GM12865 (cell line): ENCODE results near the gene CLEC17A.
A peak's percentile ranks its signal among the peaks of the same experiment; 100 is the strongest.

Source experiments
- DNase-seq: peaks from one replicate; pipeline ENCODE4 v3.0.0; 2010; ENCODE audit warnings: low read depth
- H3K4me3 ChIP-seq: 2 replicates; pipeline ENCODE4 v1.5.1; 2011; ENCODE audit warnings: mild to moderate bottlenecking, low read depth, low read length, control low read depth
- TF ChIP-seq, protein P1 (sequence below): IDR thresholded peaks from 2 replicates; pipeline ENCODE4 v1.5.1; 2011; ENCODE audit warnings: low read length, control low read depth, low read depth, inconsistent platforms; ENCODE audit not compliant: insufficient read depth; ENCODE audit errors: missing control alignments

The CLEC17A gene

DNA sequence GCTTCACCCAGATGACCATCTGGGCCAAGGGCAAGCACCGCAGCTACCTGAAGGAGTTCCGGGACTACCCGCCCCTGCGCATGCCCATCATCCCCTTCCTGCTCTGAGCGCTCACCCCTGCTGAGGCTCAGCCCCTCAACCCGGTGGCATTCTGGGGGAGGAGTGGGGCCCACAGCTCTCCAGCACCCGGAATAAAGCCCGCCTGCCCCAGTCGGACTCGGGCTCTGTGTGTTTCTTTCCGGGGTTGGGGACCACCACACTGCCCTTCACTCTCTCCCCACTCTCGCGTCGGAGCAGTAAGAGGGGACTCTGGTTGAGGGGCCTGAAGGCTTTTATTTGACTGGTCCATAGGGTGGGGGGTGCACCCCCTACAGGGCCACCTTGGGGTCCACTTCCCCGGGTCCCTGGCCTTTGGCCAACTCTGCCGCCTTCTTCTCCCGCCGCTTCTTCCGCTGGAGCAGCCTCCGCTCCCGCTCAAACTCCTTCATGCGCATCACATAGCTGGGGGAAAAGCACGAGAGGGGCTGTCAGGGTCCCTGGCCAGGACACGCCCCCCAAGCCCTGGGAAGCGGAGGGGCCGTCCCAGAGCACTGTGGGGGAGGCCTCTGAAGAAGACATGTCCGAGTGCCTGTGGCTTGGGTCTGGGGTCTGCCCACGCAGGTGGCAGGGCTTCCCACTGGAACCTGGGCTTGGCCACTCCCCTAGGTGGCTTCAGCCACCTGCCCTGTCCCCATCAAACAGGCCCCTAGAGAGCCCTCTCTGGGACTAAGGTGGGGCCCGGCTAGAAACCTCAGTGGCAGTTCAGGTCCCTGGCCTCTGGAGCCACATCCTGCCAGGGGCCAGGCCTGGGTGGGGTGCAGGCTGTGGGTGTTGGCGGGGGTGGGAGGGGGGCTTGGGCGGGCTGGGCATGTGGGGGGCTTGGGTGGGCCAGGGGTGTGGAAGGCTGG lies 16.8 kb upstream of the CLEC17A start:
- TF ChIP-seq, protein P1, sequence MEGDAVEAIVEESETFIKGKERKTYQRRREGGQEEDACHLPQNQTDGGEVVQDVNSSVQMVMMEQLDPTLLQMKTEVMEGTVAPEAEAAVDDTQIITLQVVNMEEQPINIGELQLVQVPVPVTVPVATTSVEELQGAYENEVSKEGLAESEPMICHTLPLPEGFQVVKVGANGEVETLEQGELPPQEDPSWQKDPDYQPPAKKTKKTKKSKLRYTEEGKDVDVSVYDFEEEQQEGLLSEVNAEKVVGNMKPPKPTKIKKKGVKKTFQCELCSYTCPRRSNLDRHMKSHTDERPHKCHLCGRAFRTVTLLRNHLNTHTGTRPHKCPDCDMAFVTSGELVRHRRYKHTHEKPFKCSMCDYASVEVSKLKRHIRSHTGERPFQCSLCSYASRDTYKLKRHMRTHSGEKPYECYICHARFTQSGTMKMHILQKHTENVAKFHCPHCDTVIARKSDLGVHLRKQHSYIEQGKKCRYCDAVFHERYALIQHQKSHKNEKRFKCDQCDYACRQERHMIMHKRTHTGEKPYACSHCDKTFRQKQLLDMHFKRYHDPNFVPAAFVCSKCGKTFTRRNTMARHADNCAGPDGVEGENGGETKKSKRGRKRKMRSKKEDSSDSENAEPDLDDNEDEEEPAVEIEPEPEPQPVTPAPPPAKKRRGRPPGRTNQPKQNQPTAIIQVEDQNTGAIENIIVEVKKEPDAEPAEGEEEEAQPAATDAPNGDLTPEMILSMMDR: no peak
- DNase-seq: no peak
- H3K4me3 ChIP-seq: no peak overlapping the region

DNA sequence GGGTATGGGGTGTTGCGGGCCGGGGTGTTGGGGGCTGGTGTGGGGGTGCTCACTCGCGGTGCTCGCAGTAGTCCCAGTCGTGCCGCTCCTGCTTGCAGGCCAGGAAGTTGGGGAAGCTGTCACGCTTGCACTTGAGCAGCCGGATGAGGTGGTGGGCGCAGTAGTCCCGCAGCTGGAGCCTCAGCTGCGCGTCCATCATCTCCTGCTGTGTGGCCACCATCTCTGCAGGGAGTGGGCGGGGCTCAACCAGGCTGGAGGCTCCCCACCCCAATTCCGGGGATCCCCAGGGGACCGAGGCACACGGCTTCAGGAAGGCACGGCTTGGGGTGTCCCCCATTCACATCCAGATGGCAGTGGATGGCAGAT lies 16.2 kb upstream of the CLEC17A start:
- no peak overlapping the region for H3K4me3 ChIP-seq
- TF ChIP-seq, protein P1: no peak
- DNase-seq: no peak

DNA sequence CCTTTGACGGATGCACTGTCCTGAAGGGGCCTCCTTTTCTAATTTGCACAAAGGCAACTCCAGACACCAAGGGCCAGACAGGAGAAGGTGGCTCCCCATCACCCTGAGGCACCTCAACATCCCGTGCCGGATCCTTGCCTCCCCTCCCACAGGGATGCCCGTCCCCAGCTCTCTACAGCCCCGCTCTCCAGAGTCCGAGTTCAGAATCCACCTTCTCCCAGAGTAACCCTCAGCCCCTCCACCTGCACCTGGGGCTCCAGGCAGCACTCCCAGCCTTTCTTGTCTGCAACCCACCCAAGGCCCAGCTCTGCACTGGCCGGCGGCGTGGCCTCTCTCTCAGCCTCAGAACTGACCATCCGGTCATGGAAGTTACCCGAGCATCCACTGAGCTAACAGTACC lies 15.8 kb upstream of the CLEC17A start:
- no peak overlapping the region for H3K4me3 ChIP-seq
- TF ChIP-seq, protein P1: no peak
- no peak for DNase-seq

DNA sequence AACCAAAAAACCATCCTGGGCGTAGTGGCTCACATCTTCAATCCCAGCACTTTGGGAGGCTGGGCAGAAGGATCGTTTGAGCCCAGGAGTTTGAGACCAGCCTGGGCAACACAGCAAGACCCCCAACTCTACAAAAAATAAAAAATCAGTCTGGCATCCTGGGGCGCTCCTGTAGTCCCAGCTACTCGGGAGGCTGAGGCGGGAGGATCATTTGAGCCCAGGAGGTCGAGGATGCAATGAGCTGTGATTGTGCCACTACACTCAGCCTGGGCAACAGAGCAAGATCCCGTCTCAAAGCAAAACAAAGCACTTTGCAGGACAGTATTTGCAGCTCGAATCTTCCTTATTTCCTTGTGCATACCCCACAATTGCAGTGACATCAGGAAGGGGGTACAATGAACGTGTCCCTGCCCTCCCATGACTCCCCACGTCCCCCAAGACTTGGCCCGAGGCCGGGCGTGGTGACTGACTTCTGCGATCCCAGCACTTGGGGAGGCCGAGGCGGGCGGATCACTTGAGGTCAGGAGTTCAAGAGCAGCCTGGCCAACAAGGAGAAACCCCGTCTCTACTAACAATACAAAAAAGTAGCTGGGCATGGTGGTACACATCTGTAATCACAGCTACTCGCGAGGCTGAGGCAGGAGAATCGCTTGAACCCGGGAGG lies 11.9 kb upstream of the CLEC17A start:
- peak overlapping the region; percentile 77 for H3K4me3 ChIP-seq
- no peak for DNase-seq
- TF ChIP-seq, protein P1: no peak

DNA sequence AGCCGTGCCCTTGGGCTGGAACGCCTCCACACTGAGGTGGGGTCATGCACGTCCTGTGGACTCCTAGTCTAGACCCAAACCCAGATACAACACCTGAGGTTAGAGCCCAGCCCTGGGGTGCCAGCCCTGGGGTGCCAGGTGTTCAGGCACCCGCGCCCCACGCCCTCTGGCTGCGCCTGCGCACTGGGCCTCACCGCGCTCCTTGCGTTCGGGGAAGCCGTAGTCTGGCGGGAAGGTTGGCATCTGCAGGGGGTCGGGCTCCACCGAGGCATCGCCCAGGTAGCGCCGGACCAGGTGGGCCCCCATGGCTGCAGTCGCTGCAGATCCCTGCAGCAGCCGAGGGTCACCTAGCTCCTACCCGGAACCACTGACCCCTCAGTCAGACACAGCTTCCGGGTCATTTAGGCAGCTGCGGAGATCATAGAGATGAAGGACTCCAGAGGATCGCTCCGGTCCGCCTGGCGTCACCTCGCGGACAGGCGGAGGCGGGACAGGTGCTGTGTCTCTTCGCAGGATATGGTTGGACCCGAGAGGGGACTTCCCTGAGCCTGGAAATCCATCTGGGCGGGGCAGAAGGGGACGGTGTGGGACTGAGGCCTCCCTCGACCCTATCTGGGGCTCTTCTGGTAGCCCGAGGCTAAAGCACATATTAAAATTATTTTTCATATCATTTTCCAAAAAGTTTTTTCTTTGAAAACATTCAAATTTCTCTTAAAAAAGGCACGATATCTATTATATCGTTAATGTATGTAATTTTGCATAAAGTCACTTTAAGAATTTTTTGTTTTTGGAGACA lies 11.0 kb upstream of the CLEC17A start, which contains the start of gene NDUFB7:
Gene NDUFB7 (minus strand): TSS at position 372 of the 796 bp plus-strand sequence. CDS start 66 bp downstream, at position 306.
- DNase-seq: peak; percentile 98
- H3K4me3 ChIP-seq: peak within 1 kb of the TSS; percentile 77
- TF ChIP-seq, protein P1: peak; percentile 92

DNA sequence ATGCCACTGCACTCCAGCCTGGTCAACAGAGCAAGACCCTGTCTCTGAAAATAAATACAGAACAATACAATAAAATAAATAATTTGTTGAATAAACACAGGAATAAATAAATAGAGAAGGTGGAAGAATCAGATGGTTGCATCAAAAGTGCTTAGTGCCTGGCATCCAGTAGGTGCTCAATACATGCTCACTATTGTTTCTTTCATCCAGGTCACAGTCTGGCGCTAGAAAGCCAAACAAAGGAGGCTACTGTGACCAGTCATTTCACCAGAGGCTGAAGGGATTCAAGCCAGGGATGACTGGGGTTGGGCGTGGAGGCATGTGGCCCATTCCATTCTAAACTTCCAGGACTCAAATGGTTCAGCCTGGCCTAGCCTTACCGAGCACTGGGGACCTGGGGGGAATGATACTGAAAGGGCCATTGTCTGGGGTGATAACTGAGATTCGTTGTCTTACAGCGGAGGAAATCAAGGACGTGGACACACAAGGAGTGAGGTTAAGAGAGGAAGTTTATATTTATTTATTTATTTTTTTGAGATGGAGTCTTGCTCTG lies 7.4 kb upstream of the CLEC17A start:
- DNase-seq: no peak

More for the DNA sequence above, 7.4 kb upstream of the CLEC17A start:
- TF ChIP-seq, protein P1: no peak
- no peak overlapping the region for H3K4me3 ChIP-seq
